ENCODE results near the gene CCDC28B.

DNA sequence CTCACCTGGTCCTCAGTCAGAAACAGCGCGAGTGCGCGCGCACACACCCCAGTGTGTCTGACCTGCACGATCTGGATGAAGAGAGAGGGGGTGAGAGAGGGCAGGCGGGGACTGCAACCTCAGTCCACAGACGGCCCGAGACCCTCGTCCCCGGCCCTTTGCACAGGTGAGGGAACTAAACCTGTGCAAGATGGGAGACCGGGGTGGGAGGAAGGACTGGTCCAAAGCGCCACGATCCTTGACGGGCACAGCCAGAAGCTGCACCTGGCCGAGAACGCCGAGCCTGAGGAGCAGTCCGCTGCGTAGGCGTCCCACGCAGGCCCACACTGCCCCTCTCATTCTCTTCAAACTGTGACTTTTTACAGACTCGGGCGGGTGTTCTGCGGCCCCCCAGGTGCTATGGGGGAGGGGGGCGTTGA, 4.6 kb downstream of the CCDC28B start:
- TF ChIP-seq, protein P1, sequence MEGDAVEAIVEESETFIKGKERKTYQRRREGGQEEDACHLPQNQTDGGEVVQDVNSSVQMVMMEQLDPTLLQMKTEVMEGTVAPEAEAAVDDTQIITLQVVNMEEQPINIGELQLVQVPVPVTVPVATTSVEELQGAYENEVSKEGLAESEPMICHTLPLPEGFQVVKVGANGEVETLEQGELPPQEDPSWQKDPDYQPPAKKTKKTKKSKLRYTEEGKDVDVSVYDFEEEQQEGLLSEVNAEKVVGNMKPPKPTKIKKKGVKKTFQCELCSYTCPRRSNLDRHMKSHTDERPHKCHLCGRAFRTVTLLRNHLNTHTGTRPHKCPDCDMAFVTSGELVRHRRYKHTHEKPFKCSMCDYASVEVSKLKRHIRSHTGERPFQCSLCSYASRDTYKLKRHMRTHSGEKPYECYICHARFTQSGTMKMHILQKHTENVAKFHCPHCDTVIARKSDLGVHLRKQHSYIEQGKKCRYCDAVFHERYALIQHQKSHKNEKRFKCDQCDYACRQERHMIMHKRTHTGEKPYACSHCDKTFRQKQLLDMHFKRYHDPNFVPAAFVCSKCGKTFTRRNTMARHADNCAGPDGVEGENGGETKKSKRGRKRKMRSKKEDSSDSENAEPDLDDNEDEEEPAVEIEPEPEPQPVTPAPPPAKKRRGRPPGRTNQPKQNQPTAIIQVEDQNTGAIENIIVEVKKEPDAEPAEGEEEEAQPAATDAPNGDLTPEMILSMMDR (IDR thresholded peaks at IDR 0.05 in 4 of 5, conservative IDR thresholded peaks at IDR 0.05 in 1 of 5): no peak
- no peak for TF ChIP-seq POLR2A (IDR thresholded peaks at IDR 0.05)
